Type B pancreatic cell (in vitro differentiated cells): ENCODE data around the gene SNX19. TPM values are rescaled to one million over a fixed set of nuclear protein-coding genes. Genes with fewer than 3 reads are reported as not detected.

Experiments
- DNase-seq: peaks from one replicate; pipeline ENCODE4 v3.0.0; 2021; ENCODE audit warnings: mixed read lengths; ENCODE audit not compliant: unreplicated experiment; ENCODE audit errors: extremely low spot score
- H3K27ac Mint-ChIP-seq: 2 replicates; pipeline ENCODE4 v1.8.0; 2021; ENCODE audit warnings: mild to moderate bottlenecking, mixed read lengths
- H3K27me3 Mint-ChIP-seq: 2 replicates; pipeline ENCODE4 v1.8.0; 2021; ENCODE audit warnings: mixed read lengths
- H3K36me3 Mint-ChIP-seq: 2 replicates; pipeline ENCODE4 v1.8.0; 2021; ENCODE audit warnings: mixed read lengths
- H3K4me1 Mint-ChIP-seq: one replicate; pipeline ENCODE4 v1.8.0; 2021; ENCODE audit warnings: mixed read lengths; ENCODE audit not compliant: unreplicated experiment
- H3K4me3 Mint-ChIP-seq: 2 replicates; pipeline ENCODE4 v1.8.0; 2021; ENCODE audit warnings: mild to moderate bottlenecking, mixed read lengths
- H3K9me3 Mint-ChIP-seq: 2 replicates; pipeline ENCODE4 v1.8.0; 2021; ENCODE audit warnings: mixed read lengths
- total RNA-seq: library from RNA; stranded (reverse); gene quantifications from 2 replicates; pipeline ENCODE4 v1.2.1, GENCODE V29; 2021; ENCODE audit warnings: low replicate concordance
- TF ChIP-seq, protein P1 (sequence below): fragments of 200-600 bp; sonication (generic); conservative IDR thresholded peaks from 2 replicates; pipeline ENCODE4 v1.5.0; 2021; ENCODE audit warnings: antibody characterized with exemption, mild to moderate bottlenecking

SNX19 gene
- total RNA-seq, 1 donor from 2014 or later, result 48.0 TPM

DNA sequence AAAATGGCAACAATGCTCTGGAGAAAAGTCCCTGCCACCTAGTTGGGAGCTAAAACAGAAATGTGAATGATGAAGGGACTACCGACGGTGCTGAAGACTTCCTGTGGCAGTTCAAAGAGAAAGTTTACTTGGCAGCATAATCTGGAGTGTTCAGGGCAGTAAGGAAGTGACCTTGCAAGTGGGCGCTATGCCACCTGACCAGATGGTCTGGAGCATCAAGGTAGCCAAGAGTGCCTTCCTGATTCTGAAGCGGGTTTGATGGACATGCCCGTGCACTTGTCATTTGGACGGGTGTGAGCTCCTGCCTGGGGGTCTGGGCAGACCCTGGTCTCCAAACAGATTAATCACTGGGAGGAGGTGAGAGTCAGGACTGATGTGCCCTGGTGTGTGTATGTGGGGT lies 1.8 kb upstream of the SNX19 start:
- Mint-ChIP-seq H3K36me3 (peaks cover 4% of the 10 kb centered on the region), H3K4me3 (peak overlapping the region; percentile 21), H3K27me3 (peaks cover 41% of the 10 kb centered on the region), H3K27ac (no peak overlapping the region), H3K9me3 (no peaks in the 10 kb centered on the region), H3K4me1 (peaks cover 10% of the 10 kb centered on the region)
- no peak for DNase-seq
- TF ChIP-seq, protein P1, sequence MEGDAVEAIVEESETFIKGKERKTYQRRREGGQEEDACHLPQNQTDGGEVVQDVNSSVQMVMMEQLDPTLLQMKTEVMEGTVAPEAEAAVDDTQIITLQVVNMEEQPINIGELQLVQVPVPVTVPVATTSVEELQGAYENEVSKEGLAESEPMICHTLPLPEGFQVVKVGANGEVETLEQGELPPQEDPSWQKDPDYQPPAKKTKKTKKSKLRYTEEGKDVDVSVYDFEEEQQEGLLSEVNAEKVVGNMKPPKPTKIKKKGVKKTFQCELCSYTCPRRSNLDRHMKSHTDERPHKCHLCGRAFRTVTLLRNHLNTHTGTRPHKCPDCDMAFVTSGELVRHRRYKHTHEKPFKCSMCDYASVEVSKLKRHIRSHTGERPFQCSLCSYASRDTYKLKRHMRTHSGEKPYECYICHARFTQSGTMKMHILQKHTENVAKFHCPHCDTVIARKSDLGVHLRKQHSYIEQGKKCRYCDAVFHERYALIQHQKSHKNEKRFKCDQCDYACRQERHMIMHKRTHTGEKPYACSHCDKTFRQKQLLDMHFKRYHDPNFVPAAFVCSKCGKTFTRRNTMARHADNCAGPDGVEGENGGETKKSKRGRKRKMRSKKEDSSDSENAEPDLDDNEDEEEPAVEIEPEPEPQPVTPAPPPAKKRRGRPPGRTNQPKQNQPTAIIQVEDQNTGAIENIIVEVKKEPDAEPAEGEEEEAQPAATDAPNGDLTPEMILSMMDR, result no peak

DNA sequence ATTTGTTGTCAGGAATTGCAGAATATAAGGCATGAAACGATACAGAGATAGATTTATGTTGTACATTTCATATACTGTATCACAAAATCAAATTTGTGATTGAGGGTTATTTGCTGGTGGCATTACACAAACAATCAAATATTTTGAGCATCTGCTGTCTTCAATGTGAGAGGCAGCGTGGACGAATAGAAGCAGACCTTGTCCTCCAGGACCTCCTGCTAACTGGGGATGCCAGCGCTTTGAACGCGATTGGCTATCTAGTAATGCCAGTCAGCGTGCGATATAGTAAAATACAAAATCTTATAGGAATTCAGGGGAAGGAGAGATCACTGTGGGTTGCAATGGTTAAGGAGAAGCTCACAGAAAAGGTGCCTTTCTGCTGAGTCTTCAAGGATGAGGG lies 631 bp upstream of the SNX19 start:
- TF ChIP-seq, protein P1, result no peak
- Mint-ChIP-seq H3K36me3 (peaks cover 10% of the 10 kb centered on the region), H3K9me3 (no peaks in the 10 kb centered on the region), H3K27me3 (peaks cover 40% of the 10 kb centered on the region), H3K27ac (peak overlapping the region; percentile 72), H3K4me1 (peaks cover 14% of the 10 kb centered on the region), H3K4me3 (peak overlapping the region; percentile 88)
- no peak for DNase-seq

DNA sequence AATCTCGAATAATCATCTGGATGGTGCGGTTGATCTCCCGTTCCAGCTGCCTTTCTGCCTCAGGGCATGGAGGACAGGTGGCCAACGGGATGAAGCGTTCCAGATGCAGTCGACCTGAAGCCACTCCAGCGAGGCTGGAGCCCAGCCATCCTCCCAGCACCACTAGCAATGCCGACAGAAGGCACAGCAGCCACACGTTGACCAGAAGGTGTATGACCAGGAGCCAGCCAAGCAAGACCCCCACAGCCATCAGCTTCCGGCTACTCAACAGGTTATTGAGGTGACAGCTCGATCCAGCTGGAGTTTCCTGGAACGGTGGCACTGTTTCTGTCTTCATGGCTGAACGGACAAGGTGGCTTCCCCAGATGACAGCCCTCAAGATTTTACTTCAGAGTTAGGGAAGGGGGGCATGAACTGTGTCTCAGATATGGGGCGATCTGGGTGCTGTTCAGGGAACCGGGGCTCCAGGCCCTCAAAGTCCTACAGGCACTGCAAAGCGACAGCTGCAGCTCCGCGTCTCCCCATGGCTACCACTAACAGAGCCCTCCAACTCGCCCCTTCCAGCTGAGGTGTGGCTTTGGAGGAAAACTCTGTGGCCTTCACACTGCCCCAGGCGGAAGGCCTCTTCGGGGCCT lies 559 bp downstream of the SNX19 start:
- Mint-ChIP-seq H3K9me3 (no peaks in the 10 kb centered on the region), H3K4me1 (peaks cover 14% of the 10 kb centered on the region), H3K27me3 (peaks cover 28% of the 10 kb centered on the region), H3K27ac (peak overlapping the region; percentile 62), H3K4me3 (peak overlapping the region; percentile 88), H3K36me3 (peaks cover 10% of the 10 kb centered on the region)
- TF ChIP-seq, protein P1, result no peak
- DNase-seq, result no peak

DNA sequence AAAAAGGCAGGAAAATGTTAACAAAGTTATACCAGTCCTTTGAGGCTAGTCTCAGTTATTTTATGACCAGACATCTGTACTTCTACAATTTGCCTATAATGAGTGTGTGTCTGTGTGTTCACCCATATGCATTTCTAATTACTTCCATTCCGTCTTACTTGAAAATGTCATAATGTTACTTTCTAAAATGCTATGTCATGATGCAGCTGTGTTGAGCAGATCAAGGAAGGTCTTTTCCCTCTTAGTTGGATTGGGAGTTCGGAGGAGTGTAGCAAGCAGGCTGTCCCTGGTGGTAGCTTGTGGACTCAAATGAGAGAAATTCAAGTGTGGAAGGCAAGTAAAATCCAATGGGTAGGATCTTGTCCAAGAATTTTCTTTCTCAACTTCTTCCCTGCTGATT lies 3.0 kb downstream of the SNX19 start:
- no peaks in the 10 kb centered on the region for H3K9me3 Mint-ChIP-seq
- TF ChIP-seq, protein P1, result no peak
- H3K36me3 Mint-ChIP-seq, result peaks cover 23% of the 10 kb centered on the region
- H3K27ac Mint-ChIP-seq, result peak overlapping the region; percentile 4
- DNase-seq, result no peak
- H3K27me3 Mint-ChIP-seq, result peaks cover 6% of the 10 kb centered on the region
- H3K4me1 Mint-ChIP-seq, result peaks cover 14% of the 10 kb centered on the region
- peak overlapping the region; percentile 15 for H3K4me3 Mint-ChIP-seq

DNA sequence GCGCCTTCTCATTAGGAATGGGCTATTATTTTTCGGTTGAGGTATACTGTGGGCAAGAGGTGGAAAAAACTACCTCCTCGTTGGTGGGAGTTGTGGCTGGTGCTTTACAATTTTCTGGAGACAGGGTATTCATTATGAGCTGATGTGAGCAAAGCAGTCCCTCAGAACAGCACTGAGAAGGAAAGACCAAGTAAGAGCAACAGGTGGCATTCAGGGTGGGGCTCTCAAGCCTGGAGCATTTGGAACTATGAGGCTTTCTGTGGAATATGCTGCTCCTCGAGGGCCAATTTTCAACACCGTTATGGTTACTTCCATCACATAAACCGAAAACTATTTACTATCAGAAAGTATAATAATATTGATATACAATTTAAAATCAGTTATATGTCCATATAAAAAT lies 3.7 kb downstream of the SNX19 start:
- H3K27me3 Mint-ChIP-seq, result peaks cover 3% of the 10 kb centered on the region
- no peaks in the 10 kb centered on the region for H3K9me3 Mint-ChIP-seq
- H3K4me1 Mint-ChIP-seq, result peaks cover 14% of the 10 kb centered on the region
- peaks cover 23% of the 10 kb centered on the region for H3K36me3 Mint-ChIP-seq
- no peak overlapping the region for H3K27ac Mint-ChIP-seq
- TF ChIP-seq, protein P1, result no peak
- H3K4me3 Mint-ChIP-seq, result peak overlapping the region; percentile 21
- DNase-seq, result no peak
